ENCODE results near the gene GLRX3. TPM values are rescaled to one million over a fixed set of nuclear protein-coding genes. Genes with fewer than 3 reads are reported as not detected.
"Not testable (repeated sequence)": the region's sequence is repeated elsewhere in the genome, so short reads cannot be mapped to it uniquely, and the experiment has no call there.

The GLRX3 gene
- total and polyA plus RNA-seq, 2 experiments from 2014 or later = 90.9 to 133 TPM

- WGBS, 2 experiments (ENCODE audit: low coverage in 1 of 2, low lambda C conversion rate in 2 of 2, missing lambda C conversion rate in 2 of 2) = 83 to 91% methylated on average over 7 to 8 of the region's 8 CpGs
- no peaks in the 10 kb centered on the region for H3K9me3 ChIP-seq (ENCODE audit: low read depth)
- in situ Hi-C loops (cut with MboI) = no loop called here
- no peak overlapping the region for H3K27ac ChIP-seq
- no peaks in the 10 kb centered on the region for H3K36me3 ChIP-seq (ENCODE audit: low read depth)
- no peaks in the 10 kb centered on the region for H3K27me3 ChIP-seq (replicated peaks; ENCODE audit: insufficient read depth)
- TF ChIP-seq EZH2 (IDR thresholded peaks at IDR 0.05; ENCODE audit: insufficient read depth, poor library complexity, severe bottlenecking) (no peak), EZH2phosphoT487 (IDR thresholded peaks at IDR 0.05; ENCODE audit: insufficient read depth, low read depth) (no peak)
- DNase-seq = no peak
- H3K9me2 ChIP-seq (ENCODE audit: insufficient read depth) = no peaks in the 10 kb centered on the region
- no peaks in the 10 kb centered on the region for H4K20me1 ChIP-seq (ENCODE audit: insufficient read depth)
- H3K4me3 ChIP-seq = no peak overlapping the region
- no peaks in the 10 kb centered on the region for H3F3A ChIP-seq (ENCODE audit: insufficient read depth)
- no peak overlapping the region for H2AFZ ChIP-seq
- H3K79me2 ChIP-seq (ENCODE audit: insufficient read depth) = no peaks in the 10 kb centered on the region
- H3K4me2 ChIP-seq (ENCODE audit: unreplicated experiment) = no peak overlapping the region
- no peak overlapping the region for H3K9ac ChIP-seq
- no peaks in the 10 kb centered on the region for H3K4me1 ChIP-seq (ENCODE audit: insufficient read depth)
Observed at GRCh38 chr10:130201043-130201380, 64.8 kb downstream of the GLRX3 start.

GRCh38 chr10:130202150-130202549, 66.0 kb downstream of the GLRX3 start:
- H3K9me2 ChIP-seq (ENCODE audit: insufficient read depth); H3K36me3 ChIP-seq (ENCODE audit: low read depth); H4K20me1 ChIP-seq (ENCODE audit: insufficient read depth); DNase-seq; H2AFZ ChIP-seq; H3K79me2 ChIP-seq (ENCODE audit: insufficient read depth); H3K4me3 ChIP-seq; H3F3A ChIP-seq (ENCODE audit: insufficient read depth); H3K4me2 ChIP-seq (ENCODE audit: unreplicated experiment); in situ Hi-C loops (cut with MboI); H3K9me3 ChIP-seq (ENCODE audit: low read depth); H3K27ac ChIP-seq; H3K27me3 ChIP-seq (replicated peaks; ENCODE audit: insufficient read depth); H3K9ac ChIP-seq; H3K4me1 ChIP-seq (ENCODE audit: insufficient read depth): not testable (repeated sequence)
- WGBS, 2 experiments (ENCODE audit: low coverage in 1 of 2, low lambda C conversion rate in 2 of 2, missing lambda C conversion rate in 2 of 2) = 45 to 56% methylated on average over 4 of the region's 4 CpGs

- H3K9me3 ChIP-seq (ENCODE audit: low read depth) = no peaks in the 10 kb centered on the region
- no peak overlapping the region for H2AFZ ChIP-seq
- H3K27ac ChIP-seq = no peak overlapping the region
- H3F3A ChIP-seq (ENCODE audit: insufficient read depth) = no peaks in the 10 kb centered on the region
- H3K9me2 ChIP-seq (ENCODE audit: insufficient read depth) = no peaks in the 10 kb centered on the region
- WGBS, 2 experiments (ENCODE audit: low coverage in 1 of 2, low lambda C conversion rate in 2 of 2, missing lambda C conversion rate in 2 of 2) = 85 to 86% methylated on average over 22 to 29 of the region's 29 CpGs
- no peak overlapping the region for H3K4me3 ChIP-seq
- in situ Hi-C loops (cut with MboI) = no loop called here
- no peak for DNase-seq
- H3K36me3 ChIP-seq (ENCODE audit: low read depth) = no peaks in the 10 kb centered on the region
- H3K4me1 ChIP-seq (ENCODE audit: insufficient read depth) = no peaks in the 10 kb centered on the region
- TF ChIP-seq EZH2 (IDR thresholded peaks at IDR 0.05; ENCODE audit: insufficient read depth, poor library complexity, severe bottlenecking) (no peak), EZH2phosphoT487 (IDR thresholded peaks at IDR 0.05; ENCODE audit: insufficient read depth, low read depth) (no peak)
- no peaks in the 10 kb centered on the region for H3K79me2 ChIP-seq (ENCODE audit: insufficient read depth)
- no peak overlapping the region for H3K9ac ChIP-seq
- H3K4me2 ChIP-seq (ENCODE audit: unreplicated experiment) = no peak overlapping the region
- no peaks in the 10 kb centered on the region for H4K20me1 ChIP-seq (ENCODE audit: insufficient read depth)
- H3K27me3 ChIP-seq (replicated peaks; ENCODE audit: insufficient read depth) = no peaks in the 10 kb centered on the region
Observed at GRCh38 chr10:130202984-130203621, 66.9 kb downstream of the GLRX3 start.

GRCh38 chr10:130203626-130204025, 67.4 kb downstream of the GLRX3 start:
- no peak for DNase-seq
- H3K9me3 ChIP-seq (ENCODE audit: low read depth) = no peaks in the 10 kb centered on the region
- WGBS, 2 experiments (ENCODE audit: low coverage in 1 of 2, low lambda C conversion rate in 2 of 2, missing lambda C conversion rate in 2 of 2) = 50 to 60% methylated on average over 4 to 18 of the region's 18 CpGs
- no peak overlapping the region for H3K4me3 ChIP-seq
- in situ Hi-C loops (cut with MboI) = no loop called here
- TF ChIP-seq EZH2phosphoT487 (IDR thresholded peaks at IDR 0.05; ENCODE audit: insufficient read depth, low read depth) = no peak
- H3K9me2 ChIP-seq (ENCODE audit: insufficient read depth) = no peaks in the 10 kb centered on the region
- H3K36me3 ChIP-seq (ENCODE audit: low read depth) = no peaks in the 10 kb centered on the region
- H2AFZ ChIP-seq = no peak overlapping the region
- no peaks in the 10 kb centered on the region for H3K4me1 ChIP-seq (ENCODE audit: insufficient read depth)
- H3K4me2 ChIP-seq (ENCODE audit: unreplicated experiment) = no peak overlapping the region
- H3K27ac ChIP-seq = no peak overlapping the region
- H4K20me1 ChIP-seq (ENCODE audit: insufficient read depth) = no peaks in the 10 kb centered on the region
- no peaks in the 10 kb centered on the region for H3K27me3 ChIP-seq (replicated peaks; ENCODE audit: insufficient read depth)
- no peak overlapping the region for H3K9ac ChIP-seq
- H3K79me2 ChIP-seq (ENCODE audit: insufficient read depth) = no peaks in the 10 kb centered on the region
- no peaks in the 10 kb centered on the region for H3F3A ChIP-seq (ENCODE audit: insufficient read depth)

- no peak for TF ChIP-seq EZH2 (IDR thresholded peaks at IDR 0.05; ENCODE audit: insufficient read depth, poor library complexity, severe bottlenecking)
- TF ChIP-seq EZH2phosphoT487 (IDR thresholded peaks at IDR 0.05; ENCODE audit: insufficient read depth, low read depth) = no peak
- no peaks in the 10 kb centered on the region for H3K79me2 ChIP-seq (ENCODE audit: insufficient read depth)
- no peaks in the 10 kb centered on the region for H3K27me3 ChIP-seq (replicated peaks; ENCODE audit: insufficient read depth)
- H3K9me2 ChIP-seq (ENCODE audit: insufficient read depth) = no peaks in the 10 kb centered on the region
- no peaks in the 10 kb centered on the region for H3K36me3 ChIP-seq (ENCODE audit: low read depth)
- H3K4me3 ChIP-seq = no peak overlapping the region
- H2AFZ ChIP-seq = no peak overlapping the region
- H3K9me3 ChIP-seq (ENCODE audit: low read depth) = no peaks in the 10 kb centered on the region
- H3K4me2 ChIP-seq (ENCODE audit: unreplicated experiment) = no peak overlapping the region
- no peaks in the 10 kb centered on the region for H3F3A ChIP-seq (ENCODE audit: insufficient read depth)
- in situ Hi-C loops (cut with MboI) = no loop called here
- H4K20me1 ChIP-seq (ENCODE audit: insufficient read depth) = no peaks in the 10 kb centered on the region
- H3K4me1 ChIP-seq (ENCODE audit: insufficient read depth) = no peaks in the 10 kb centered on the region
- DNase-seq = no peak
- no peak overlapping the region for H3K27ac ChIP-seq
- no peak overlapping the region for H3K9ac ChIP-seq
- 85 to 88% methylated on average over 14 of the region's 14 CpGs for WGBS, 2 experiments (ENCODE audit: low coverage in 1 of 2, low lambda C conversion rate in 2 of 2, missing lambda C conversion rate in 2 of 2)
Observed at GRCh38 chr10:130206216-130206737, 70.1 kb downstream of the GLRX3 start.

All from GM23248 (cell line).